Measurements from ENCODE around the gene UBE3D.

GRCh38 chr6:83083476-83083875 is 17.8 kb upstream of the UBE3D start:
- TF ChIP-seq CTCF (IDR thresholded peaks at IDR 0.05; ENCODE audit: insufficient read depth, low read length) = no peak
- no peak for TF ChIP-seq REST (IDR thresholded peaks at IDR 0.05; ENCODE audit: insufficient replicate concordance, low read depth)
- TF ChIP-seq POLR2AphosphoS5 (IDR thresholded peaks at IDR 0.05; ENCODE audit: low read depth) = no peak
- no peak for TF ChIP-seq GABPA (IDR thresholded peaks at IDR 0.05; ENCODE audit: low read depth)
- TF ChIP-seq SPI1 (IDR thresholded peaks at IDR 0.05; ENCODE audit: borderline replicate concordance, low read depth) = no peak
